Activated CD4-positive, alpha-beta T cell treated with anti-CD3 and anti-CD28 coated beads, Interleukin-2, amount 50 U/mL, for 4 hours (primary cell): Measurements from ENCODE around the gene OCLN.
"Not testable (repeated sequence)": the region's sequence is repeated elsewhere in the genome, so short reads cannot be mapped to it uniquely, and the experiment has no call there.

Source experiments
- DNase-seq, 2 experiments: peaks; one replicate each; pipeline ENCODE4 v3.0.0-alpha.2; 2020

The OCLN gene

GRCh38 chr5:69491838-69492390, 676 bp upstream of the OCLN start:
- no peak for DNase-seq

- no peak for DNase-seq
Measured at GRCh38 chr5:69492923-69493395, 369 bp downstream of the OCLN start.

GRCh38 chr5:69493396-69494133, 975 bp downstream of the OCLN start:
- no peak for DNase-seq

GRCh38 chr5:69494452-69494851, 1.9 kb downstream of the OCLN start:
- no peak for DNase-seq

GRCh38 chr5:69497006-69497520, 4.5 kb downstream of the OCLN start:
- DNase-seq: no peak

GRCh38 chr5:69498384-69498783, 5.8 kb downstream of the OCLN start:
- DNase-seq: no peak

GRCh38 chr5:69502367-69502766, 9.8 kb downstream of the OCLN start:
- DNase-seq: no peak

GRCh38 chr5:69502767-69503488, 10.3 kb downstream of the OCLN start:
- no peak for DNase-seq

- no peak for DNase-seq
Measured at GRCh38 chr5:69504036-69504435, 11.4 kb downstream of the OCLN start.

- DNase-seq: no peak
Measured at GRCh38 chr5:69505306-69505705, 12.7 kb downstream of the OCLN start.

- no peak for DNase-seq
Measured at GRCh38 chr5:69509212-69509611, 16.6 kb downstream of the OCLN start.

GRCh38 chr5:69510694-69511093, 18.1 kb downstream of the OCLN start:
- no peak for DNase-seq

- DNase-seq: no peak
Measured at GRCh38 chr5:69512740-69513260, 20.2 kb downstream of the OCLN start.

GRCh38 chr5:69515570-69515969, 23.0 kb downstream of the OCLN start:
- not testable (repeated sequence) for DNase-seq

GRCh38 chr5:69516769-69517168, 24.2 kb downstream of the OCLN start:
- DNase-seq: no peak

- DNase-seq: no peak
Measured at GRCh38 chr5:69517763-69518212, 25.2 kb downstream of the OCLN start.

GRCh38 chr5:69519285-69519684, 26.7 kb downstream of the OCLN start:
- no peak for DNase-seq

- no peak for DNase-seq
Measured at GRCh38 chr5:69522035-69522434, 29.4 kb downstream of the OCLN start.

- no peak for DNase-seq
Measured at GRCh38 chr5:69525490-69525889, 32.9 kb downstream of the OCLN start.

- no peak for DNase-seq
Measured at GRCh38 chr5:69526660-69527059, 34.1 kb downstream of the OCLN start.

GRCh38 chr5:69527128-69527770, 34.7 kb downstream of the OCLN start:
- DNase-seq: no peak

GRCh38 chr5:69528035-69528434, 35.4 kb downstream of the OCLN start:
- DNase-seq: no peak

- no peak for DNase-seq
Measured at GRCh38 chr5:69528609-69529008, 36.0 kb downstream of the OCLN start.
